K562 (cell line): ENCODE data around the gene SLC29A4.

Source experiments
- CHD4 ChIP-seq: fragments of 200-600 bp; sonication (generic); IDR thresholded peaks from 3 replicates; pipeline ENCODE4 v1.6.1; 2012; ENCODE audit warnings: low read depth, mild to moderate bottlenecking, mixed read lengths, low read length, inconsistent platforms; ENCODE audit not compliant: insufficient read depth, insufficient replicate concordance, poor library complexity, severe bottlenecking
- HMG20B ChIP-seq: fragments of 250-450 bp; sonication (Bioruptor Pico); IDR thresholded peaks from 2 replicates; pipeline ENCODE4 v1.5.0; 2021; ENCODE audit warnings: mild to moderate bottlenecking
- HNRNPUL1 ChIP-seq: fragments of 200-400 bp; formaldehyde crosslinking; IDR thresholded peaks from 2 replicates; pipeline ENCODE4 v1.6.1; 2017; ENCODE audit warnings: low read length
- JUND ChIP-seq, 2 experiments: IDR thresholded peaks; 2 replicates in 1 of 2; 3 replicates in 1 of 2; pipeline ENCODE4 v1.6.1; 2011; ENCODE audit warnings: borderline replicate concordance in 2 of 2, low read depth in 2 of 2, low read length in 2 of 2, improper control_type of control experiment in 1 of 2, missing biosample characterization in 1 of 2, missing genetic modification characterization in 1 of 2, missing genetic modification reagents in 1 of 2
- NFE2L1 ChIP-seq: fragments of 450-650 bp; IDR thresholded peaks from 2 replicates; pipeline ENCODE4 v1.6.1; 2016; ENCODE audit warnings: missing genetic modification characterization, low read depth, mild to moderate bottlenecking, missing compliant biosample characterization, moderate library complexity, borderline replicate concordance
- PPARD ChIP-seq: fragments of 250-450 bp; sonication (Bioruptor Pico); IDR thresholded peaks from 2 replicates; pipeline ENCODE4 v1.8.0; 2022; ENCODE audit warnings: inconsistent platforms, mild to moderate bottlenecking, moderate library complexity
- PRPF4 ChIP-seq: fragments of 200-400 bp; formaldehyde crosslinking; IDR thresholded peaks from one replicate; pipeline ENCODE4 v1.6.1; 2017; ENCODE audit warnings: low read length, low read depth, mild to moderate bottlenecking; ENCODE audit not compliant: insufficient read depth, poor library complexity, severe bottlenecking
- SIRT6 ChIP-seq: IDR thresholded peaks from one replicate; pipeline ENCODE4 v1.6.1; 2012; ENCODE audit warnings: low read depth, mild to moderate bottlenecking, control low read depth, inconsistent platforms, low read length, moderate library complexity
- SRF ChIP-seq, 2 experiments: fragments of 250-450, 450-650 bp in 1 of 2; sonication (Bioruptor Pico) in 1 of 2; sonication (generic) in 1 of 2; formaldehyde crosslinking; IDR thresholded peaks; 2 replicates each; pipeline versions ENCODE4 v1.5.0 to v1.5.1; 2020 to 2022; ENCODE audit warnings: mild to moderate bottlenecking in 1 of 2, missing genetic modification reagents in 1 of 2
- TARDBP ChIP-seq: fragments of 450-650 bp; IDR thresholded peaks from 2 replicates; pipeline ENCODE4 v1.6.1; 2016
- TF ChIP-seq, protein P1 (sequence below), 3 experiments: IDR thresholded peaks in 2 of 3; conservative IDR thresholded peaks in 1 of 3; 2 replicates each; pipeline ENCODE4 v1.5.1; 2011 to 2012; ENCODE audit warnings: low read length in 3 of 3, mild to moderate bottlenecking in 3 of 3, control low read depth in 2 of 3, improper control_type of control experiment in 1 of 3, inconsistent platforms in 1 of 3, low read depth in 1 of 3, mixed read lengths in 1 of 3, moderate library complexity in 1 of 3; ENCODE audit not compliant: insufficient read depth in 2 of 3
- TF ChIP-seq, protein P2 (sequence below): sonication (generic); formaldehyde crosslinking; IDR thresholded peaks from 2 replicates; pipeline ENCODE4 v1.8.0; 2022; ENCODE audit warnings: mild to moderate bottlenecking, missing genetic modification reagents

- TF ChIP-seq, protein P1, sequence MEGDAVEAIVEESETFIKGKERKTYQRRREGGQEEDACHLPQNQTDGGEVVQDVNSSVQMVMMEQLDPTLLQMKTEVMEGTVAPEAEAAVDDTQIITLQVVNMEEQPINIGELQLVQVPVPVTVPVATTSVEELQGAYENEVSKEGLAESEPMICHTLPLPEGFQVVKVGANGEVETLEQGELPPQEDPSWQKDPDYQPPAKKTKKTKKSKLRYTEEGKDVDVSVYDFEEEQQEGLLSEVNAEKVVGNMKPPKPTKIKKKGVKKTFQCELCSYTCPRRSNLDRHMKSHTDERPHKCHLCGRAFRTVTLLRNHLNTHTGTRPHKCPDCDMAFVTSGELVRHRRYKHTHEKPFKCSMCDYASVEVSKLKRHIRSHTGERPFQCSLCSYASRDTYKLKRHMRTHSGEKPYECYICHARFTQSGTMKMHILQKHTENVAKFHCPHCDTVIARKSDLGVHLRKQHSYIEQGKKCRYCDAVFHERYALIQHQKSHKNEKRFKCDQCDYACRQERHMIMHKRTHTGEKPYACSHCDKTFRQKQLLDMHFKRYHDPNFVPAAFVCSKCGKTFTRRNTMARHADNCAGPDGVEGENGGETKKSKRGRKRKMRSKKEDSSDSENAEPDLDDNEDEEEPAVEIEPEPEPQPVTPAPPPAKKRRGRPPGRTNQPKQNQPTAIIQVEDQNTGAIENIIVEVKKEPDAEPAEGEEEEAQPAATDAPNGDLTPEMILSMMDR (IDR thresholded peaks at IDR 0.05 in 2 of 3, conservative IDR thresholded peaks at IDR 0.05 in 1 of 3; ENCODE audit: insufficient read depth in 2 of 3, low read depth in 1 of 3, low read length in 3 of 3), result no peak
- TF ChIP-seq CHD4 (no peak), HMG20B (CRISPR knock-in tag) (no peak), SIRT6 (no peak), HNRNPUL1 (no peak), NFE2L1 (tag) (no peak), SRF (CRISPR knock-in tag; IDR thresholded peaks at IDR 0.05) (no peak), PPARD (CRISPR knock-in tag) (no peak), PRPF4 (no peak), JUND (IDR thresholded peaks at IDR 0.05; ENCODE audit: borderline replicate concordance, low read depth, low read length) (no peak), JUND (tag; IDR thresholded peaks at IDR 0.05; ENCODE audit: borderline replicate concordance, low read depth, low read length) (no peak), TARDBP (no peak)
- TF ChIP-seq, protein P2, sequence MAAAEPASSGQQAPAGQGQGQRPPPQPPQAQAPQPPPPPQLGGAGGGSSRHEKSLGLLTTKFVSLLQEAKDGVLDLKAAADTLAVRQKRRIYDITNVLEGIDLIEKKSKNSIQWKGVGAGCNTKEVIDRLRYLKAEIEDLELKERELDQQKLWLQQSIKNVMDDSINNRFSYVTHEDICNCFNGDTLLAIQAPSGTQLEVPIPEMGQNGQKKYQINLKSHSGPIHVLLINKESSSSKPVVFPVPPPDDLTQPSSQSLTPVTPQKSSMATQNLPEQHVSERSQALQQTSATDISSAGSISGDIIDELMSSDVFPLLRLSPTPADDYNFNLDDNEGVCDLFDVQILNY (CRISPR knock-in tag), result no peak
Measured at GRCh38 chr7:5274441-5274840, 8.3 kb upstream of the SLC29A4 start.
